ENCODE data around the gene KDM2B. TPM values are rescaled to one million over a fixed set of nuclear protein-coding genes. Genes with fewer than 3 reads are reported as not detected.

KDM2B gene
- total and polyA plus RNA-seq, 7 donors, result 4.8 to 31.7 (median 16.8) TPM

DNA sequence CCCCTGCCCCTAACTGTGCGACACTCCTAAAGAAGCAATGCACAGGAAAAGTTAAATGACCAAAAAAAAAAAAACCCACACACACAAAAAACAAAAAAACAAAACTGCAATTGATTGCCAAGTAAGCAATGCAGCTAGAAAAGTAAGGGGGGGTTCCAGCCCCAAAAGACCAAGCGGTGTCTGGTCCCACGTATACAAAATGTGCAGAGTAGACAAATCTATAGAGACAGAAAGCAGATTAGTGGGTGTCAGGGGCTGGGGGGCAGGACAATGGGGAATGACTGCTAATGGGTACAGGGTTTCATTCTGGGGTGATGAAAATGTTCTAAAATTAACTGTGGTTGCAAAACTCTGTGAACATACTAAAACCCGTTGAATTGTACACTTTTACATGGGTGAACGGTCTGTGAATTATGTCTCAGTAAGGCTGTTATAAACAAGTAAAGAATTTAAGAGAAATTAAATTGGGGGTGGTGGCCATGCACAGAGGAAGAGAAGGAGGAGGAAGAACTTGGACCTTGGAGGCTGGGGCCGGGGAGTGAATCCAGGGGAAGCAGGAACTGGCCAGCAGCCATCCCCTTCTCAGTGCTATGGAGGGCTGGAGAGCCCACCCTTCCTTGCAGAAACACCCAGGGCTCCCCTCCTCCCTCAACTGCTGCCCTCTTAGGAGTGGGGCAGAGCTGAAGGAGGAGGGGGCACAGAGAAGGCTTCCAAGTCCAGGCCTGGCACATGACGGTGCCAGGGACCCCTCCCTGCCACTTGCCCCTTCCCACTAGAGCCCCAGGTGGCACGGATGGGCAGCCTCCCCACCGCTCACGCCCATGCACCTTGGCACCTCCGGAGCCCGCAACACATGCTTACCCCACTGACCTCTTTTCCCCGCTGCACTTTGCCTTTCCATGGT lies 45.4 kb downstream of the KDM2B start:
- WGBS, 2 donors, result 37 to 47% methylated on average over 13 of the region's 13 CpGs
- peaks cover 0 to 45% (median 38%) of the 10 kb centered on the region in 4 donors for H3K4me1 ChIP-seq
- intact Hi-C loops (cut with DNase I), result loop anchor here (5.0 to 10.0 kb wide), 3 partner anchors 33 to 239 kb away; no protein-coding TSS in a partner anchor
- H3K36me3 ChIP-seq, result peaks cover 0 to 6% (median 0%) of the 10 kb centered on the region in 4 donors
- H3K27ac ChIP-seq, result peak overlapping the region; percentile 87 to 96 (median 94)
- no peaks in the 10 kb centered on the region for H3K9me3 ChIP-seq
- H3K27me3 ChIP-seq, result no peaks in the 10 kb centered on the region
- peak; percentile 65 for DNase-seq
- TF ChIP-seq POLR2A (IDR thresholded peaks at IDR 0.05), result no peak
- no peak for TF ChIP-seq EP300 (IDR thresholded peaks at IDR 0.05)
- TF ChIP-seq POLR2AphosphoS5 (IDR thresholded peaks at IDR 0.05), result no peak
- TF ChIP-seq, protein P1, sequence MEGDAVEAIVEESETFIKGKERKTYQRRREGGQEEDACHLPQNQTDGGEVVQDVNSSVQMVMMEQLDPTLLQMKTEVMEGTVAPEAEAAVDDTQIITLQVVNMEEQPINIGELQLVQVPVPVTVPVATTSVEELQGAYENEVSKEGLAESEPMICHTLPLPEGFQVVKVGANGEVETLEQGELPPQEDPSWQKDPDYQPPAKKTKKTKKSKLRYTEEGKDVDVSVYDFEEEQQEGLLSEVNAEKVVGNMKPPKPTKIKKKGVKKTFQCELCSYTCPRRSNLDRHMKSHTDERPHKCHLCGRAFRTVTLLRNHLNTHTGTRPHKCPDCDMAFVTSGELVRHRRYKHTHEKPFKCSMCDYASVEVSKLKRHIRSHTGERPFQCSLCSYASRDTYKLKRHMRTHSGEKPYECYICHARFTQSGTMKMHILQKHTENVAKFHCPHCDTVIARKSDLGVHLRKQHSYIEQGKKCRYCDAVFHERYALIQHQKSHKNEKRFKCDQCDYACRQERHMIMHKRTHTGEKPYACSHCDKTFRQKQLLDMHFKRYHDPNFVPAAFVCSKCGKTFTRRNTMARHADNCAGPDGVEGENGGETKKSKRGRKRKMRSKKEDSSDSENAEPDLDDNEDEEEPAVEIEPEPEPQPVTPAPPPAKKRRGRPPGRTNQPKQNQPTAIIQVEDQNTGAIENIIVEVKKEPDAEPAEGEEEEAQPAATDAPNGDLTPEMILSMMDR (IDR thresholded peaks at IDR 0.05), result no peak
- H3K4me3 ChIP-seq, result peak overlapping the region; percentile 57 to 82 (median 72)

DNA sequence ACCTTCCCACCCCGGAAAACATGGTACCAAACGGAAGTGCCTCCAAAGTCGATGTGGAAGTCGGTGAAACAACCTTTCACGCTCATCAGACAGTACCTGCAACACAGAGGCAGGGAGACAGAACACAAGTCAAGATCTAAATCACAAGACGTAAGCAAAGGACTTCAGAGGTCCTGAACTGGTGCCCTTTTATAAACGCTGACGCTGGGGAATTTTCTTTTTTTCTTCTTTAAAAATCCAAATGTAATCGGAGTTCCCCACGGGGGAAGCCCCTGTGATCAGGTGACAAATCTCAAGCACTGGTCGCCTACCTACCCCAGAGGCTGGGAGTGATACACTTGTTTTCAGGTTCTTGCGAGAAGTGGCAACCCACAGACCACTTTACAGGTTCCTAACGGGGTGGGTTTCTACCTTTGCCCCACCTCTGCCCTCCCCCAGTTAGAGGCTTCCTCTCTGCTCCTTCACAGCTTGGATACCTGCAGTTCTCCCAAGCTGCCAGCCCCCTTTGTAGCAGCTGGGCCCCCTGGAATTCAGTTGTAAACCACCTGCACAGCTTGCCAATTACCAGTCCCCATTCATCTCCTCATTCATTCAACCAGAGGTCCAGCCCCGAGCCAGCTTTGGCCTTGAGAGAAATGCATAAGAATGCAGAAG lies 46.2 kb downstream of the KDM2B start:
- intact Hi-C loops (cut with DNase I), result loop anchor here (5.0 to 10.0 kb wide), 3 partner anchors 32 to 240 kb away; no protein-coding TSS in a partner anchor
- H3K27me3 ChIP-seq, result no peaks in the 10 kb centered on the region
- H3K4me1 ChIP-seq, result peaks cover 0 to 46% (median 39%) of the 10 kb centered on the region in 4 donors
- no peaks in the 10 kb centered on the region for H3K9me3 ChIP-seq
- peaks cover 0 to 6% (median 0%) of the 10 kb centered on the region in 4 donors for H3K36me3 ChIP-seq
- H3K4me3 ChIP-seq, result no peak overlapping the region
- DNase-seq, result peak; percentile 48
- TF ChIP-seq POLR2AphosphoS5 (IDR thresholded peaks at IDR 0.05), result no peak
- TF ChIP-seq, protein P1 (IDR thresholded peaks at IDR 0.05), result no peak
- no peak for TF ChIP-seq EP300 (IDR thresholded peaks at IDR 0.05)
- TF ChIP-seq POLR2A (IDR thresholded peaks at IDR 0.05), result no peak
- peak overlapping the region in 2 of 4 donors; percentile 92 to 96 for H3K27ac ChIP-seq
- 69 to 90% methylated on average over 14 of the region's 14 CpGs for WGBS, 2 donors

DNA sequence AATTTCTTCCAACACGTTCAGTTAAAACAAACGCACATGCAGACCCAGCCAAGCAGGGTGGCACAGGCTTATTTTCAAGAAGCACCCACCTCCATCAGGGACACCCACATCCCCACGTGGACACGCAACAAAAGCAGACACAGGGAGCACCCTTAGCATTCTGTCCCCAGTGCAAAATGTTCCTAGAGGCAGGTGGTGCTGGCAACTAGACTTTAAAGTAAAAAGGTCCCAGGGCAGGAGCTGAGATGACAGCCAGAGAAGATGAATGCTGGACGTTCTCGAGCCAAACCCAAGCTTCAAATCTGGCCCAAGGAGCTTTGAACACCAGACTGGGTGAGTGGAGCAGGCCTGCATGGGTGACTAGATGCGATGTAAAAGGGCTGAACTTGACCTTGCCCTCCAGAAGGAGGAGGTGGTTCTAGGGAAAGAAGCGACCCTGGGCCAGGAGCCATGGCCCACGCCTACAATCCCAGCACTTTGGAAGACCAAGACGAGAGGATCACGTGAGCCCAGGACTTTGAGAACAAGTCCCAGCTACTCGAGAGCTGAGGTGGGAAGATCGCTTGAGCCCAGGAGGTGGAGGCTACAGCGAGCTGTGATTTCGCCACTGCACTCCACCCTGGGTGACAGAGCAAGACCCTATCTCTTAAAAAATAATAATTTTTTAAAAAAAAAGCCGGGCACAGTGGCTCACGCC lies 47.3 kb downstream of the KDM2B start:
- H3K27ac ChIP-seq, result peak overlapping the region; percentile 41 to 65 (median 56)
- WGBS, 2 donors, result 79 to 80% methylated on average over 17 of the region's 17 CpGs

DNA sequence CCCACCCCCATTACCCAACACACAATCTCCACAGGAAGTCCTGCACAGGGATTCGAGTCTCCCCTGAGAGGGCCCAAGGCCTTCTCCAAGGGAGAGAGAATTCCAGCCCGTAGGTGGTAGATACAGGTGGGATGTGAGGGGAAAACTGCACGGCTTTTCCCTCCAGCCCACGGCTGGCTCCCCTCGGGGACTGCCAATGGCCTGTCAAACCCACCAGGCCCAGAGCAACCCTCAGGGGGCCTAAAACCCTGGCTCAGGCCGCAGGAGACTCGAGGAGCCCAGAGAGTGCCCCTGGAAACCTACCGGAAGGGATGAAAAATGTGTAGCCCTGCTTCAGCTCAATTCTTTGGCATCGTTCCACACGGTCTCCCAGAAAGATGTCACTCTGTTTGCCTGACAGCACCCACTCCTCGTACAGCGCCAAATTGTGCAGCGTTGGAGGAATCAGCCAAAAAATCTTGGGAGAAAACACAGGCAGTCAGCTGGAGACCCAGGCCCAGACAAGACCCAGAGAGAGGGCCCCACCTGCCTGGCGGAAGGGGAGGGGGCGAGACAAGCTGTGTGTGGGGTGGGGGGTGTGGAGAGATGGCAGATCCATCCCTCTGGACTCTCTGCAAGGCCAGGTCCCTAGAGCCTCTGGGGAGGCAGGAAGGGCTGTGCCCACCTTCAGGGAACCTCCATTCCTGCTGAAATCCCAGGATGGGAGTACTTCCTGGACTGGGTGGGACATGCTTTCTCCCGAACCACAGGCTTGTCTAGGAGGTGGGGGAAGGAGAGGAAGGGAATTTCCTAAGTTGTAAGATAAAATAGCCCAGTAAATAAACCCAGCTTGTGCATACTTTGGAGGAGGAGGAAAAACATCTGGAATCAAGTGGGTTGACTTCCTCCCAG lies 48.1 kb downstream of the KDM2B start:
- DNase-seq, result no peak
- 84% methylated on average over 16 of the region's 16 CpGs for WGBS, 2 donors
- Histone ChIP-seq H3K4me3 (no peak overlapping the region), H3K4me1 (peaks cover 0 to 39% (median 31%) of the 10 kb centered on the region in 4 donors), H3K27ac (peak overlapping the region; percentile 53 to 65 (median 60)), H3K27me3 (no peaks in the 10 kb centered on the region), H3K36me3 (peaks cover 0 to 15% (median 0%) of the 10 kb centered on the region in 4 donors), H3K9me3 (no peaks in the 10 kb centered on the region)
- intact Hi-C loops (cut with DNase I), result loop anchor here (10.0 kb wide), 1 partner anchor 242 kb away; no protein-coding TSS in a partner anchor
- no peak for TF ChIP-seq EP300 (IDR thresholded peaks at IDR 0.05)

More for the DNA sequence above, 47.3 kb downstream of the KDM2B start:
- H3K36me3 ChIP-seq, result peaks cover 0 to 15% (median 0%) of the 10 kb centered on the region in 4 donors
- peaks cover 0 to 45% (median 38%) of the 10 kb centered on the region in 4 donors for H3K4me1 ChIP-seq
- H3K9me3 ChIP-seq, result no peaks in the 10 kb centered on the region
- H3K27me3 ChIP-seq, result no peaks in the 10 kb centered on the region
- no peak overlapping the region for H3K4me3 ChIP-seq
- intact Hi-C loops (cut with DNase I), result loop anchor here (10.0 kb wide), 1 partner anchor 241 kb away; no protein-coding TSS in a partner anchor
- no peak for TF ChIP-seq POLR2AphosphoS5 (IDR thresholded peaks at IDR 0.05)
- no peak for TF ChIP-seq EP300 (IDR thresholded peaks at IDR 0.05)
- DNase-seq, result peak; percentile 66
